GM18507 (cell line): ENCODE data around the gene SLN.
"Not testable (repeated sequence)": the region's sequence is repeated elsewhere in the genome, so short reads cannot be mapped to it uniquely, and the experiment has no call there.

Source experiments
- DNase-seq: peaks from one replicate; pipeline ENCODE4 v3.0.0; 2011; ENCODE audit warnings: low read depth; ENCODE audit not compliant: insufficient read length; ENCODE audit errors: extremely low spot score
- FAIRE-seq: peaks from 2 replicates; lab custom pipeline; 2011; peaks lifted over from hg19 to GRCh38; lab: Jason Lieb, UNC

Gene SLN

DNA sequence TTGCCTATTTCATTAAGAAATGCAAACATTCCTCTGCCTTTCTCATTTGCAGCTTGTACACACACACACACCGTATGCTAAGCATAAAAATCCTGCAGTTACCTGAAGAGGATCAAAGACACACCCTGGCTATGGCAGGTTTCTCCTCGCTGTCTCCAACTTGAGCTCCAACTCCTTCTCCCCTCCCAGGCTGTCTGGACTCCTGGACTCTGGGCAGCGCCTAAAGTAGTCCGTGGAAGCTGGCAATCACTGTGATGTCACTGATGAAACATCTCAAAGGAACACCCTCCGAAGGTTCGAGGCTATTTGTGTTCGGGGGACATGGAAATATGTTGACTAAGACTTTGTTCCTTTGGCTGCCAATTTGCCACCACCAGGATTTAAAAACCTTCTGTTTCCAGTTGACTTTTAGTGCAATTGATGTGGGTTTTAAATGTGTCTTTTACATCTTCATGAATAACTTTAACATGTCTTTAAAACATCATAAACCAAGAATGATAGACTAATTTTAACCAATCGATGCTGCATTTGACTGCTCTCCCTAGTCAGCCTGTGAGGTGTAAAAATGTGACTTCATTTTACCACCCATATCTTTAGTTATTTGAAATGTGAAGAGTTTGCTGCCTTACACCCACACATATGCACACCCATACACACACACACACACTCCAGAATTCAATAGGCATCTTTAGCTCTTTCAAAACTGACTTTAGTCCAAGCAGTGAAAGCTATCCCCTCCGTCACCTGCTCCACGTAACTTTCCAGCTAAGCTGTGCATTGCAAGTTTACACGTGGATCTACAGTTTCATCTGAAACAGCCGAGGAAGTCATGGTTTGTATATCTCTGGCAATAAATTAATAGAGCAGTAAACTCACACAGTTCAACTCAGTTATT lies at the start of gene SLN:
SLN (minus strand) TSS at position 196 of the 895 bp plus-strand sequence.
- DNase-seq, result no peak
- FAIRE-seq, result no peak

DNA sequence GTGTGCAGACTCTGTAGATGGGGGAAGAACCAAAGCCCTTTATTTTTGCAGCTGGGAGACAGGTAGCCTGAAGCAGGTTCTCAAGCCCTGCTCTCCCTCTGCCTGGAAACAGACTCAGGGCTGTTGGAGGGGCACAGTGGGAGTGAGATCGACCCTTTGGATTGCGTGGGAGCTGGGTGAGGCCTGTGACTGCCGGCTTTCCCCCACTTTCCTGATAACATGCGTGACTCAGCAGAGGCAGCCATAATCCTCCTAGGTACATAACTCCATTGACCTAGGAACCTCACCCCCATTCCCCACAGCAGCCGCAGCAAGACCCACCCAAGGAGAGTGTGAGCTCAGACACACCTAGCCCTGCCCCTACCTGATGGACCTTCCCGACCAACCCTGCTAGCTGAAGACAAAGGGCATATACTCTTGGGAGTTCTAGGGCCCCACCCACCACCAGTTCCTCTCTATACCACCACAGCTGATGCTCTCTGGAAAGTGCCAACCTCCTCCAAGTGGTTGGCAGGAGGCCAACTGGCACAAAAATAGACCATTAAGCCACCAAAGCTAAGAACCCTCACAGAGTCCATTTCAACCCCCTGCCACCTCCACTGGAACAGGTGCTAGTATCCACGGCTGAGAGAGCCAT lies 47.0 kb upstream of the SLN start:
- not testable (repeated sequence) for FAIRE-seq, DNase-seq

DNA sequence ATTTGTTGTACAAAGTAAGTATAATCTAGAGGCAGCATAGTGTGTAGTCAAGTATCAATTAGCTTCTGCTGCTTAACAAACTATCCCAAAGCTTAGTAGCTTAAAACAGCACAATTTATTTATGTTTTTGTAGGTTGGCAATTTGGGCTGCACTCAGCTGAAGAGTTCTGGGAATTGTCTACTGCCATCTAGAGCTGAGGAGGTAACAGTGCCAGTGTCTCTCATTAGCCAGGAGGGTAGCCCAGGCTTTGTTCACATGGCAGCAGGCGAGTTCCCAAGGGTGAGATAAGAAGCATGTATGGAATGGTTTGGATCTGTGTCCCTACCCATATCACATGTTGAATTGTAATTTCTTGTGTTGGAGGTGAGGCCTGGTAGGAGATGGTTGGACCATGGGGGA lies 45.8 kb upstream of the SLN start:
- FAIRE-seq (no peak), DNase-seq (no peak)

DNA sequence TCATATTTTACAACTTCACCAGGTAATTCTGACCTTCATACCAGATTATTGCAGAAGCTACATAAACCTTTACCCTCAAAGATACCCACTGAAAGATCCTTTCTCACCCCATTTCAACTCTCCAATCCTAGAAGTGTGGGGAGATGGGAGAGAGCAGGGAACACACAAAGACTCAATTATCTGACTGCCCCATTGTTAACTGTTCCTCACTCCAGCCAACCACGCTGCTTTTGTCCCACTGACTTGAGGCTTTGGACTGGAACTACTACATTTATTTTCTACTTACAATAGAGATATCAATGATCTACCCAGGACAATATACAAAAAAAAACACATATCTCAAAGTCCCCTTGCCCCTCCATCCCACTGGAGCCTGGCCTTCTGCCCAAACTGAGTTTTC lies 44.7 kb upstream of the SLN start:
- no peak for FAIRE-seq

DNA sequence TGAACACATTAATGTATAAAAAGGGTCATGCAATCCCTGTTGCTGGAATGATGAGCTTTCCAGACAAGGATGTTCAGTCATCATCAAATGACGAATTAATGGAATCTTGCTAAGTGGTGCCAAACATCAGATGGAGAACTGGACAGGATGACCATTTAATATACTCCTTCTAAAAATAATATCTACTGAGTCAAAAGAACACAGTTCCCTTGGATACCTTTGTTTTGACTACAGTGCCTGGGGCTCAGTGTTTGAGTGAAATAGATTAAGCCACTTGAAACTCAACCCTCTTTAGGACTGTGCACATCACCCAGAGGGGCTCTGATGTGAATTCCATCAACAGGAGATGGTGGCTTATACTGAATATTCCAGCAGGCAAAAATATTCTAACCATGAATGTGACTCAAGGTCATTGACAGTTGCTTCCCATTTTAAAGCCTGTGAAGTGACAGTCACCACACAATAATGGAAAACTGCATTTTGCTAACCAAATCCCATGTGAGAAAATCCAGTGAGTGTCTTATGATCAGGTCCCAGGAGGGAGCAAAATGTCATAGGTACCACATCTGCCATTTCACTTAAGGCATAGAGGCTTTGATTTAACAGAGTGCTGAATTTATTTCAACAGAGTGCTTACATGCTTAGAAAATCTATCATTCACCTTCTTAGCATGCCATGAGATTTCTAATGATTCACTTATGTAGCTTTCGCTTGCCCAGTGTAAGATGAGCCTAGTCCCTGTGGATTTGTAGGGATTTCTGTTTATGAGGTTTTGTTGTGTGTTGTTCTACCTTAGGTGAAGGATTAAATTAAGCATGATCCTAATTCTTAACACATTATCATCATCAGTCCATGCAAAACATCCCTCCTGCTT lies 41.3 kb upstream of the SLN start:
- FAIRE-seq (no peak), DNase-seq (no peak)

More for the DNA sequence above, 44.7 kb upstream of the SLN start:
- DNase-seq, result no peak

DNA sequence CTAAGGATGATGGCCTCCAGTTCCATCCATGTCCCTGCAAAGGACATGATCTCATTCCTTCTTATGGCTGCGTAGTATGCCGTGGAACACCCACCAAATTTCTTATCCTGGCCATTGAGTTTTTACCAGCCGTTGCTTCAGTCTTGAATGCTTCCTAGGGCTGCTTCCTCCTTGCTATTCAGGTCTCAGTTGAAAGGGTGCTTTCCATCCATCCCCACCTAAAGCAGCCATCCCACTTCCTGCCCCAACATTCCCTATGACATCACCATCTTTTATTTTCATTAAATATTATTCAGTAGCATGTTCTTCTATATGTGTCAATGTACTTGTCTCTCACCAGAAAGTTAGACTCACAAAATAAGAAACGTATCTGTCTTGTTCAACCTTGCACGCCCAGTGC lies 40.7 kb upstream of the SLN start:
- FAIRE-seq, result no peak
- DNase-seq, result no peak

DNA sequence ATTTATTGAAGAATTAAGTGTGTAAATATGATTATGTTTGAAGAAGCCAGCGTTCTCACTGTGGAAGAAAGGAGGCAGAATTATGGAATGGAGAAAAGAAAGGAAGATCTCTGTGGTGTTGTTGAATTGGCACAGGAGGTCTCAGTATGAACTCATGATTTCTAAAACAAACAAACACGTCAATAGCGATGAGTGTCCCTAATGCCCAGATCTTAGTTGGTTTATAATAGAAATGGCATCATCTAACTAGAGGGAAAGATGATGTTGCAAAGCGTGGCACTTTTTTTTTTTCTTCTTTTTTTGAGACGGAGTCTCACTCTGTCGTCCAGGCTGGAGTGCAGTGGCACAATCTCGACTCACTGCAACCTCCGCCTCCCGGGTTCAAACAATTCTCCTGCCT lies 39.2 kb upstream of the SLN start:
- FAIRE-seq, result no peak
- DNase-seq, result no peak

DNA sequence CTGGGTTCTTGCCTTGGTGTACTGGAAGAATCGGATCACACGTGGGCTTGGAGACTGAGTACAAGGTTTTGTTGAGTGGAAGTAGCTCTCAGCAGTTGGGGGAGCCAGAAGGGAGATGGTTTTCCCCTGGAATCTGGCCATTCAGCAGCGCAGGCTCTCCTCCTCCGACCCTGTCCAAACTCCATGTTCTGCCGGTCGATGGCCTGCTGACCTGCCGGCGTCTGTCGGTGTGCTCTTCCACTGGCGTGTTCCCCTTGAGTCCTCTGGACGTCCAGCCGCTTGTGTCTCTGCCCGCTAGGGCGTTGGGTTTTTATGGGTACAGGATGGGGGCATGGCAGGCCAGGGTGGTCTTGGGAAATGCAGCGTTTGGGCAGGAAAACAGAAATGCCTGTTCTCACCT lies 38.5 kb upstream of the SLN start:
- DNase-seq (no peak), FAIRE-seq (no peak)

DNA sequence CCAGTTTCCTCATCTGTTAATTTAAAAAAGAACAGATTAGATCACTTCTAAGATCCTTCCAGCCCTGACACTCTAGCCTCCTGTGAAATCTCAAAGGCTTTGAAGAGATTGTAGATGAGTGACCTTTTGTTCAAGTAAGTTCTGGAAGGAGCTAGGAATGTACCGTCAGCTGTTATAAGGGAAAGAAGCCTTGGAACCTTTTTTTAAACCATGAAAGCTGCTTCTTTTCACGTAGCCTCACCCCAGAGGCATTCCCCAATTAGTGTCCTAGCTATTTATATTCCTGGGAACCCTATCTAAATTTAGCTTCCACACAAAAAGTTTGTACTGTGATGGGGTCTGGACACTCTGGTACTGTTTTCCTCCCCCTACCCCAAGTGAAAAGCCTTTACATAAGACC lies 35.8 kb upstream of the SLN start:
- FAIRE-seq (no peak), DNase-seq (no peak)

DNA sequence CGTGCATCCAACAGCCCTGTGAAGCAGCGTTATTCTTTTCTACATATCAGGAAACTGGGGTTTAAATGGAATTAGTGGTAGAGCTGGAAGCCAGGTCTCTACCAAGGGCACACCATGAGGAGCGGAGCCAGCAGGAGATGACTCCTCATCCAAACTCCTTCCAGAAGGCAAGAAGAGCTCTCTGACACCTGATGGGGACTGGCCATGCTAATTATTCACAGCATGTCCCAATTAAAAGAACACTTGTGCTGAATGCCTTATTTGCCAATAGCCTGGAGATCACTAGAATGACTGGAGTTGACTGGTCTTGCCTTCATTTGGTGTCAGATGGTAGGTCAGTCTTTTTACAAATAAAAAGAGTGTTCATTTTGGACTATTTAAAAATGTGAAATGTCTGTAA lies 32.9 kb upstream of the SLN start:
- DNase-seq, result no peak

DNA sequence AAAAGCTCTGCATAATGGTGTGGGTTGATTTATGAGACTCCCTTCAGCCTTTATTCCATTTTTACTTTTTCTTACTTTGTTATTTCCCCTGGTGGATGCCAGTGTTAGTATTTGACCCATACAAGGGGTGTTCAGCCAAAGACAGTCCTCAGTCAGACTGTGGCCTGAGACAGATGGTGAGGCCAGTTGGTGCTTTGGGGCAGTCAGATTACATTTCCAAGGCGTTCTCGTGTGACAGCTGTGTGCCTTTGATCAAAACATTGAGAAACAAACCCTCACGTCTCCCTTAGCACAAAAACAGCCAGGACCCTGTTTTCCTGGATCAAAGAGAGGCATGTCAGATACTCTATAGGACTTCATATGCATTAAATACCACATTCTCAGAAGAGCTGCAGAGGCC lies 31.3 kb upstream of the SLN start:
- DNase-seq, result no peak
- no peak for FAIRE-seq

More for the DNA sequence above, 32.9 kb upstream of the SLN start:
- FAIRE-seq, result no peak

DNA sequence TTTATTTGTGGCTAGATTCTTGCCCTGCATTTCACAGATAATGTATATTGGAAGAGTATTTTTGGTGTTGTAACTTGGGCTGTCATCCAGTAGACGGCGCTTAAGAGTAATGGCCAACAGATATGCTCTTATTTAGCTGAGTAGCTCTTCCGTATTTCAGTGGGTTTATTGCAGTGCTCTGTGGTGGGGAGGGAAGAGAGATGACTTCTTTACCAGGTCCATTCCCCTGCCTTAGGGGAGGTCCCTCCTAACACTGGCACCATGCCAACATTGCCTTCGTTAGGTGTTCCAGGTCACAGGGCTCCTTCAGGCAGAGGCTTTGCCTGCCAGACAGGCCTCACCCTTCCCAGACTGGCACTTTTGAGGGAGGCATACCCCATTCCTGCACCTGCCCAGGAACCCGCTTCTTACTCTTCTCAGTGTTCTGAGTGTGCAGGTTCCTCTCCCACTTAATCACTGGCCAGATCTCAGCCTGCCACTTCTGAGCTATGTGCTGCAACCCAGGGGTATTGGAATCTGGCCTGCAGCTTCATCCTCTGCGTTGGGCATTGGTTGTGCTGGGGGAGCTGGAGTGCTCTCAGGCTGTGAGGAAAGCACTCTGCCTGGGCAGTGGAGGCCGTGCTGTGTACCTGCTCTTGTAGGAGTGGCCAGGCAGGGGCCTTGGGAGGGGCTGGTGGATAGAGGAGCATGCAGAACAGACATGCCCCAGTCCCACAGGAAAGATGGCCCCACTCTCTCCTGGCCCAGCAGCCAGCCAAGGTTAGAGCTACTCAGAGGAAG lies 29.4 kb upstream of the SLN start:
- DNase-seq, result peak; percentile 25

DNA sequence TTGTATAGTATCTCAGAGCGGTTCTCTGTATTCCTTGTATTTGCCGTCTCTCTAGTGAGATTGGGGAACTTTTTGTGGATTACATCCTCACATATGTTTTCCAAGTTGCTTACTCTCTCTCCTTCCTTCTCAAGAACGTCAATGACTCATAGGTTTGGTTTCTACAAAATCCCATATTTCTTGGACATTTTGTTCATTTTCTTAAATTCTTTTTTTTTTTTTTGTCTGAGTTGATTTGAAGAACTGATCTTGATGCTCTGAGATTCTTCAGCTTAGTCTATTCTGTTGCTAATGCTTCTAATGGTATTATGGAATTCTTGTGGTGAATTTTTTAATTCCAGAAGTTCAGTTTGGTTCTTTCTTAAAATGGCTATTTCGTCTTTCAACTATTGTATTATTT lies 28.4 kb upstream of the SLN start:
- DNase-seq (no peak), FAIRE-seq (no peak)

More for the DNA sequence above, 29.4 kb upstream of the SLN start:
- FAIRE-seq, result peak; percentile 52

DNA sequence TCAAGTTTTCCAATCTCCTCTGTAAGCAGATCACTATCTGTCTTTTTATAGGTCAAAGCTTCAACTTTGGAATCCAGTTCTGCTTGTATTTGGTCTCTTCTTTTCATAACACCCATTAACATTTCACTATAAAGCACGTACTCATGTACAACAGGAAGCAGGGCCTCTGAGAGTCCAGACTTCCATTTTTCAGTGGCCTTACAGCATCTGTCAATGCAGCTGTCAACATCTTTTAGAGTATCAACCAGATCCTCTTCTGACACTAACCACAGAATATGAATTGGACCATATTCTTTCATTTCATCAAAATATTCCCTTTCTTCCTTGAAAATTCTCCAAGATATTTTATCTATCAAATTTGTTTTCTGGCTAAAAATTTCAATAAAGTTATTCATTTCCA lies 24.7 kb upstream of the SLN start:
- FAIRE-seq, result no peak
- DNase-seq, result no peak

DNA sequence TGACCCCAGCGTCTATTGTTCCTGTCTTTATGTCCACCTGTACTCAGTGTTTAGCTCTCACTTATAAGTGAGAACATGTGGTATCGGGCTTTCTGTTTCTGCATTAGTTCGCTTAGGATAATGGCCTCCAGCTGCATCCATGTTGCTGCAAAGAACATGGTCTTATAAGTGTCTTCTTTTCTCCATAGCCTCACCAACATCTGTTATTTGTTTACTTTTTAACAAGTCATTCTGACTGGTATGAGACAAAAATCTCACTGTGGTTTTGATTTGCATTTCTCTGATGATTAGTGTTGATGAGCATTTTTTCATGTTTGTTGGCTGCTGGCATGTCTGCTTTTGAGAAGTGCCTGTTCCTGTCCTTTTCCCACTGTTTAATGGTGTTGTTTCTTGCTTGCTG lies 21.7 kb upstream of the SLN start:
- peak; percentile 47 for FAIRE-seq
- DNase-seq, result no peak

DNA sequence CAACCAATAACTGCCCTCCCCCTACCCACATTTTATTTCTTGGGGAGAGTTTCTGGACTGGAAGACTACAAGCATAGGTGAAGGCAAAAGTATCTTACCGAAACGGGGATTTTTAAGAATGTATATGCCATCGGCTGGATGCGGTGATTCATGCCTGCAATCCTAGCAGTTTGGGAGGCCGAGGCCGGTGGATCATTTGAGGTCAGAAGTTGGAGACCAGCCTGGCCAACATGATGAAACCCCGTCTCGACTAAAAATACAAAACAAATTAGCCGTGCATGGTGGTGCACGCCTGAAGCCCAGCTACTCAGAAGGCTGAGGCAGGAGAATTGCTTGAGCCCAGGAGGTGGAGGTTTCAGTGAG lies 20.8 kb upstream of the SLN start:
- FAIRE-seq (no peak), DNase-seq (no peak)

DNA sequence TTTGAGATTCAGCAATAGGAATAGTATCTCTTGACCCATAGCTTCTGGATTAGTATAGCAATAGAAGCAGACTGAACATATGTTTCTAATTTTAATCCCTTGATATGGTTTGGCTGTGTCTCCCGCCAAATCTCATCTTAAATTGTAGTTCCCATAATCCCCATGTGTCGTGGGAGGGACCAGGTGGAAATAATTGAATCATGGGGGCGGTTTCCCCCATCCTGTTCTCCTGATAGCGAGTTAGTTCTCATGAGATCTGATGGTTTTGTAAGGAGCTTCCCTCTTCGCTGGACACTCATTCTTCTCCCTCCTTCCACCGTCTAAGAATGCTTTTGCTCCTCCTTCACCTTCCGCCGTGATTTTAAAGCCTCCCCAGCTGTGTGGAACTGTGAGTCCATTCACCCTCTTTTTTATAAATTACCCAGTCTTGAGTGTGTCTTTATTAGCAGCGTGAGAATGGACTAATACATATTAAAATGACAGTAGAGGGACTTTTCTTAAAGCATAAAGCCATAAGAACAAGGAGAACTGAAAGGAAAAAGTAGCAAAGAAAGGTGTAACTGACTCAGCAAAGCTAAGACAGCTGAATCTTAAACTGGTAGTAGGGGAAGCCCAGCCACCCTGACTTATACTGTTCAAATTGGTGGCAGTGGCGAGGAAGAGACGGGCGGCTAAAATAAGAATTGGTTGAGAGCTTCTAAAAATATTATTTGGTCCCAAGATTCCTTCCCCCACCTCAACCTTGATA lies 20.3 kb upstream of the SLN start:
- FAIRE-seq, result no peak
- DNase-seq, result no peak

DNA sequence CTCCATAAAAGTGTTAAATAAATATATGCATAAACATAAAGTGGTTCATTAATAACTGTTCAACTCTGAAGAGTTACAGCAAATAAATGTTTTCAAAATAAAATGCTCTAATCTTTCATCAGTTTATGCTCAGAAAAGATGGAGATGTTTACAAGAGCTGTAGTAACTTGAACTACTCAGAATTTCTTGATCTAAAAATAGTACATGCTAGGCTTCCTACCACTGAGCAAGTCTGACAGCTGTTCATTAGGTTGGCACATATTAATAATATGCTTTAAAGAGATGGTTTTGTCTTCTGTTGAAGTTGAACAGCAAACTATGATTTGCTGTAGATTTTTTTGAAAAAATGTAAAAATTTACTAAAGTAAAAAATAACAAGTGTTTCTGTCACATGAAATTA lies 10.8 kb upstream of the SLN start:
- no peak for FAIRE-seq
- DNase-seq, result no peak

DNA sequence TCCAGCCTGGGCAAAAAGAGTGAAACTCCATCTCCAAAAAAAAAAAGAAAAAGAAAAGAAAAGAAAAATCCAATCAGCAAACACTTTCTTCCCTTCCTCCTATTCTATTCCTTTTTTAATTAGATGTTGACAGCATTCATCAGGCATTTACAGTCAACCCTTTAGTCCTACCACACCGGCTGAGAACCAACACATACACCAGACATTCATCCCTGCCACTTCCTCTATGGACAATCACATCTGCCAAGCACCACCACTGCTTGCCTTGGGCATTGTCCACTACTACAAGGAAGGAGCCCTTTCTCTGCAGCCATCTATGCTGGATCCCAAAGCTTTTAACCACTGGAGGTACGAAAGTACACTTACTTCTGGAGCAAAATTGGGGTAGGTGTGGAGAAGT lies 9.4 kb upstream of the SLN start:
- FAIRE-seq, result no peak
- DNase-seq, result no peak
